Activated naive CD4-positive, alpha-beta T cell treated with anti-CD3 and anti-CD28 coated beads for 36 hours (primary cell): ENCODE data around the gene ADAMTSL5. TPM values are rescaled to one million over a fixed set of nuclear protein-coding genes. Genes with fewer than 3 reads are reported as not detected.
"Not testable (repeated sequence)": the region's sequence is repeated elsewhere in the genome, so short reads cannot be mapped to it uniquely, and the experiment has no call there.

ENCODE experiments used
- CTCF ChIA-PET: fragments of 350-600 bp; sonication (Branson Sonifier 250); formaldehyde crosslinking; loops from one replicate; lab custom pipeline; 2021; ENCODE audit warnings: antibody characterized with exemption; lab: Charles Lee
- DNase-seq: peaks from one replicate; pipeline ENCODE4 v3.0.0-alpha.2; 2020
- H3K27ac Mint-ChIP-seq: one replicate; pipeline ENCODE4 v1.8.0; 2021; ENCODE audit warnings: mild to moderate bottlenecking, mixed read lengths
- H3K27me3 Mint-ChIP-seq: one replicate; pipeline ENCODE4 v1.8.0; 2021; ENCODE audit warnings: low read depth, mixed read lengths
- H3K36me3 Mint-ChIP-seq: one replicate; pipeline ENCODE4 v1.8.0; 2021; ENCODE audit warnings: low read depth, mixed read lengths
- H3K4me1 Mint-ChIP-seq: one replicate; pipeline ENCODE4 v1.8.0; 2021; ENCODE audit warnings: low read depth, mixed read lengths
- H3K4me3 Mint-ChIP-seq: one replicate; pipeline ENCODE4 v1.8.0; 2021; ENCODE audit warnings: mild to moderate bottlenecking, moderate library complexity, mixed read lengths
- H3K9me3 Mint-ChIP-seq: one replicate; pipeline ENCODE4 v1.8.0; 2021; ENCODE audit warnings: mixed read lengths
- intact Hi-C: fragments of 100-400 bp; cut with micrococcal nuclease; formaldehyde crosslinking; loops from one replicate; pipeline ENCODE4 v1.15.1; 2023
- total RNA-seq, 2 experiments: library from RNA; stranded (reverse); gene quantifications; one replicate each; pipeline ENCODE4 v1.2.3, GENCODE V29; 2021

Gene ADAMTSL5
- total RNA-seq, 2 experiments from 2014 or later: 0.95 to 1.6 TPM

DNA sequence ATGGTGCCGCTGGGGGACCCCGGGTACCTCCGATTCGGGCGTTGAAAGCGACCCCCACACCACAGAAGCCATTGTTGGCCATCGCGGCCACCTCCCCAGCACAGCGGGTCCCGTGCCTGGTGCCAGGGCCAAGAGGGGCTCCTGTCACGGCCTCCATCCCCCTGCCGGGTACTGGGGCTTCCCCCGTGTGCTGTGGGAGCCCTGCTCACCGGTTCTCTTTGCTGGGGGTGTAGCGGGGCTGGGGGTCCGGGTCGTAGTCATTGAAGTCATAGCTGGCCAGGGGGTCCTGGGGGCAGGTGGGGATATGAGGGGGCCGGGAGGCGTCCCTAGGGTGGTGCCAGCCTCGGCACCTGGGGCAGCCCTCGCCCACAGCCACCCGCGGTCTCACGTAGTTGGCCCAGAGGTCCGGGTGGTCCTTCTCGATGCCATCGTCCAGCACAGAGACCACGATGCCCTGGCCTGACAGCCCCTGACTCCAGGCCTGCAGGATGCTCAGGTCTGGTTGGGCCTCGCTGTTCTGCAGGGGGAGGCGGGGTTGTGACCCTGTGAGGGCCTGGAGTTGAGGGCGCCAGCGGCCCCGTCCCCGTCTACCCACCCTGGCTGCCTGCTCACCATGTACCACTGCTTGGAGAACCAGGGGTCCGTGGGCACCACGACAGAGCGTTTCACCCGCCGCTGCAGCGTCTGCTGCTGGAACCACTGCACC lies 25.1 kb downstream of the ADAMTSL5 start:
- Mint-ChIP-seq H3K36me3 (no peaks in the 10 kb centered on the region), H3K27ac (no peak overlapping the region), H3K4me3 (no peak overlapping the region), H3K9me3 (no peaks in the 10 kb centered on the region), H3K4me1 (peaks cover 15% of the 10 kb centered on the region), H3K27me3 (peaks cover 4% of the 10 kb centered on the region)
- intact Hi-C loops: no loop called here
- DNase-seq: no peak
- CTCF ChIA-PET: no interaction called here

- no peak overlapping the region for H3K27ac Mint-ChIP-seq
- peaks cover 14% of the 10 kb centered on the region for H3K4me1 Mint-ChIP-seq
- H3K36me3 Mint-ChIP-seq: no peaks in the 10 kb centered on the region
- CTCF ChIA-PET: no interaction called here
- intact Hi-C loops: no loop called here
- H3K9me3 Mint-ChIP-seq: no peaks in the 10 kb centered on the region
- peaks cover 4% of the 10 kb centered on the region for H3K27me3 Mint-ChIP-seq
- H3K4me3 Mint-ChIP-seq: no peak overlapping the region
- no peak for DNase-seq
Measured at GRCh38 chr19:1486720-1487575, 25.9 kb downstream of the ADAMTSL5 start.

DNA sequence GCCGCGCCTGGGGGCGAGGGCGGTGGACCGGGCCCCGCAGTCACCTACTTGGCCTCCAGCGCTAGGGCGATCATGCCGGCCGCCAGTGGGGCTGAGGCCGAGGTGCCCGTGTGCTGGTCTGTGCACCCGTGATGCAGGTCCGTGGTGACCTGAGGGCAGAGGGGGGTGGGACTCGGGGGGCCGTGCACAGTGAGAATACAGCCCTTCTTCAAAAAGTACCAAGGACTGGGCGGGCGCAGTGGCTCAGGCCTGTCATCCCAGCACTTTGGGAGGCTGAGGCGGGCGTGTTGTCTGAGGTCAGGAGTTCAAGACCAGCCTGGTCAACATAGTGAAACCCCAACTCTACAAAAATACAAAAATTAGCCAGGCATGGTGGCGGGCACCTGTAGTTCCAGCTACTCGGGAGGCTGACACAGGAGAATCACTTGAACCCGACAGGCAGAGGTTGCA lies 28.8 kb downstream of the ADAMTSL5 start:
- DNase-seq: no peak
- no peaks in the 10 kb centered on the region for H3K27me3 Mint-ChIP-seq
- CTCF ChIA-PET: no interaction called here
- no peak overlapping the region for H3K27ac Mint-ChIP-seq
- peaks cover under 1% of the 10 kb centered on the region for H3K4me1 Mint-ChIP-seq
- H3K36me3 Mint-ChIP-seq: peaks cover under 1% of the 10 kb centered on the region
- H3K4me3 Mint-ChIP-seq: no peak overlapping the region
- no peaks in the 10 kb centered on the region for H3K9me3 Mint-ChIP-seq
- intact Hi-C loops: no loop called here

DNA sequence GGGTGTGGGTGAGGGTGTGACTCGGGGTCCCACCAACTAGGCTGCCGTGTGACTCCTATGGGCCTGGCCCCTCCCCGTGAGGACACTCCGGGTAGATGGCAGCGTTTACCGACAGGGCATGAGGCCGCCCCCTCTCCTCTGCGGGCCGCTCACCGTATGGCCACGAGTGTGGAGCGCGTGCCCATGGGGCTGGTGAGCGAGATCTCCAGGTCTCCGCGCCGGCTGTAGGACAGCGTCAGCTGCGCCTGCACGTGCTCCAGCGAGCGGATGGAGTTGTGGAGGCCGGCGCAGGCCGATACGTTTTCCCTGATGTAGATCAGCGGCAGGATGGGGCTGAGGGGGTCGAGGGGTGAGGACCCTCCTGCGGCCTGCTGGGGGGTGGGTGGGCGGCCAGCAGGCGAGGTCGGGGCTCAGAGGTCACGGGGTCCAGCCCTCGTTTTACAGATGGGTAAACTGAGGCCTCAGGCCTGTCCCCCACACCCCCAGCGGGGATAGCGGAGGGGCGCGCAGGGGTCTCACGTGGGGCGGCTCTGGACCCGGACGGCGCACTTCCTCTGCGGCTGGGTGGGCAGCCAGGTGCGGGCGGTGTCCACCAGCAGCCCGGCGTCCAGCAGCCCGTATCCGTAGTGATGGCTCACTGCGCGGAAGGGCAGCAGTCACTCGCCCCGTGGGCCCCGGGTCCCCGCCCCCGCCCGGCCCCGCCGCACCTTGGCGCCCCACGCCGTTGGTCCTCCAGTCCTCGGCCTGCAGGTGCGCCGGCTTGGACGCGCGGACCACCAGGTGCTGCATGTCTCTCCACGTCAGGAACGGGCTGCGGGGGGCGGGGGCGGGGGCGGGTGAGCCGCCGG lies 29.5 kb downstream of the ADAMTSL5 start:
- intact Hi-C loops: no loop called here
- no peak for DNase-seq
- H3K9me3 Mint-ChIP-seq: no peaks in the 10 kb centered on the region
- H3K27ac Mint-ChIP-seq: no peak overlapping the region
- H3K36me3 Mint-ChIP-seq: peaks cover 1% of the 10 kb centered on the region
- H3K4me1 Mint-ChIP-seq: peaks cover 2% of the 10 kb centered on the region
- CTCF ChIA-PET: interaction anchor here (0.6 kb wide), 1 partner anchor 20 kb away, joined by 3 read pairs; no protein-coding TSS in a partner anchor
- H3K4me3 Mint-ChIP-seq: no peak overlapping the region
- H3K27me3 Mint-ChIP-seq: no peaks in the 10 kb centered on the region

DNA sequence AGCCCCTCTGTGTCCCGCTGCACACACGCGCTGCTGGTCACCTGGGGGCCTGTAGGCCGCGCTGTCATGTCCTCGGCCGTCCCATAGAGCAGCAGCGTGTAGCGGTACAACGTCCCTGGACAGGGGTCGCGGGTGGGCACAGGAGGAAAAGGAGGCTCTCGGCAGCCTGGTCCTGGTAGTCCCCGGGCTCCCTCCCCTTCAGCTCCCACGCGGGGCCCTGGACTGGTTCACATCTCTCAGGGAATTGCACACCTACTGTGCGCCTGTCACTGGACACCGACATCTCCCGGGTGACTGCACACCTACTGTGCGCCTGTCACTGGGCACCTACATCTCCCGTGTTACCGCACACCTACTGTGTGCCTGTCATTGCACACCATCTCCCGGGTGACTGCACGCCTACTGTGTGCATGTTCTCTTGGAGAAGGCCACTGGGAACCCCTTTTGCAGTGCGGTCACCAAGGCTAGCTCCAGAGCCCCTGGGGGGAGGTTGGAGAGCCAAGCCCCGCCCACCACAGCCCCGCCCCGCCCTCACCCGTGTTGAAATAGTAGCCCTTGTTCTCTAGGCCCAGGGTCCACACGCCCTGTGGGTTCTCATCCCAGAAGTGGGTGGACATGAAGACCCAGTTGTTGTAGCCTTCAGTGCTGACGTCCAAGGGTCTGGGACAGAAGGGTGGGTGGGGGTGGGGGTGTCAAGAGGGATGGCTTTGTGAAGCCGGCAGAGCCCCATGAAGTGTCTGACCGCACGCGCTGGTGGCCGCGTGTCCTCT lies 30.3 kb downstream of the ADAMTSL5 start:
- no peak for DNase-seq
- Mint-ChIP-seq H3K27ac (no peak overlapping the region), H3K4me3 (no peak overlapping the region), H3K36me3 (peaks cover 2% of the 10 kb centered on the region), H3K9me3 (no peaks in the 10 kb centered on the region), H3K27me3 (no peaks in the 10 kb centered on the region), H3K4me1 (peaks cover 9% of the 10 kb centered on the region)
- CTCF ChIA-PET: interaction anchor here (0.6 to 1.0 kb wide), 2 partner anchors 19 to 24 kb away, joined by 3 read pairs; no protein-coding TSS in a partner anchor
- intact Hi-C loops: no loop called here

GRCh38 chr19:1481893-1482360 lies 30.9 kb downstream of the ADAMTSL5 start:
- no peaks in the 10 kb centered on the region for H3K9me3 Mint-ChIP-seq
- H3K4me3 Mint-ChIP-seq: no peak overlapping the region
- intact Hi-C loops: no loop called here
- no peaks in the 10 kb centered on the region for H3K27me3 Mint-ChIP-seq
- CTCF ChIA-PET: interaction anchor here (1.0 kb wide), 1 partner anchor 24 kb away, joined by 3 read pairs; no protein-coding TSS in a partner anchor
- H3K27ac Mint-ChIP-seq: no peak overlapping the region
- peaks cover 14% of the 10 kb centered on the region for H3K4me1 Mint-ChIP-seq
- peaks cover 3% of the 10 kb centered on the region for H3K36me3 Mint-ChIP-seq
- no peak for DNase-seq

- Mint-ChIP-seq H3K27ac (no peak overlapping the region), H3K4me1 (peaks cover 15% of the 10 kb centered on the region), H3K9me3 (no peaks in the 10 kb centered on the region), H3K36me3 (peaks cover 3% of the 10 kb centered on the region), H3K27me3 (no peaks in the 10 kb centered on the region), H3K4me3 (no peak overlapping the region)
- intact Hi-C loops: no loop called here
- DNase-seq: no peak
- CTCF ChIA-PET: no interaction called here
Measured at GRCh38 chr19:1481224-1481892, 31.5 kb downstream of the ADAMTSL5 start.

- intact Hi-C loops: loop anchor here (1.0 to 5.0 kb wide), 5 partner anchors 11 to 126 kb away; partner anchors contain the start of genes DAZAP1, NDUFS7, PCSK4 and RPS15
- Mint-ChIP-seq H3K4me3 (peak within 1 kb of the TSS; percentile 99), H3K27ac (peak within 1 kb of the TSS; percentile 95), H3K9me3 (no peaks in the 10 kb centered on the region), H3K27me3 (no peaks in the 10 kb centered on the region), H3K4me1 (peaks cover 15% of the 10 kb centered on the region), H3K36me3 (peaks cover 3% of the 10 kb centered on the region)
- peak; percentile 96 for DNase-seq
- CTCF ChIA-PET: no interaction called here
Measured at GRCh38 chr19:1478934-1479707, 33.7 kb downstream of the ADAMTSL5 start, which contains the start of gene C19orf25. Gene C19orf25, minus strand, starts transcription at chr19:1479215. Its CDS starts 312 bp downstream, at chr19:1478903.

DNA sequence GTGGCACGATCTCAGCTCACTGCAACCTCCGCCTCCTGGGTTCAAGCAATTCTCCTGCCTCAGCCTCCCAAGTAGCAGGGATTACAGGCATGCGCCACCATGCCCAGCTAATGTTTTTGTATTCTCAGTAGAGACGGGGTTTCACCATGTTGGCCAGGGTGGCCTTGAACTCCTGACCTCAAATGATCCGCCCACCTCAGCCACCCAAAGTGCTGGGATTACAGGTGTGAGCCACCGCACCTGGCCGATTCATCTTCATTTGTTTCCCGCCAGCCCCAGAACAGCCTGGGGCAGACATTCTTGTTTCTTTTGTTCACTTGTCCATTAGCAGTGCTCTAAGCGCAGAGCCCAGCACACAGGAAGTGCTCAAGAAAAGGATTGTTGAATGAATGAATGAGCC lies 35.8 kb downstream of the ADAMTSL5 start:
- peaks cover 18% of the 10 kb centered on the region for H3K4me1 Mint-ChIP-seq
- H3K27me3 Mint-ChIP-seq, CTCF ChIA-PET, DNase-seq, H3K27ac Mint-ChIP-seq, H3K9me3 Mint-ChIP-seq, H3K36me3 Mint-ChIP-seq: not testable (repeated sequence)
- intact Hi-C loops: loop anchor here (5.0 kb wide), 1 partner anchor 40 kb away; the partner anchor contains the start of gene RPS15
- H3K4me3 Mint-ChIP-seq: peak overlapping the region; percentile 24

DNA sequence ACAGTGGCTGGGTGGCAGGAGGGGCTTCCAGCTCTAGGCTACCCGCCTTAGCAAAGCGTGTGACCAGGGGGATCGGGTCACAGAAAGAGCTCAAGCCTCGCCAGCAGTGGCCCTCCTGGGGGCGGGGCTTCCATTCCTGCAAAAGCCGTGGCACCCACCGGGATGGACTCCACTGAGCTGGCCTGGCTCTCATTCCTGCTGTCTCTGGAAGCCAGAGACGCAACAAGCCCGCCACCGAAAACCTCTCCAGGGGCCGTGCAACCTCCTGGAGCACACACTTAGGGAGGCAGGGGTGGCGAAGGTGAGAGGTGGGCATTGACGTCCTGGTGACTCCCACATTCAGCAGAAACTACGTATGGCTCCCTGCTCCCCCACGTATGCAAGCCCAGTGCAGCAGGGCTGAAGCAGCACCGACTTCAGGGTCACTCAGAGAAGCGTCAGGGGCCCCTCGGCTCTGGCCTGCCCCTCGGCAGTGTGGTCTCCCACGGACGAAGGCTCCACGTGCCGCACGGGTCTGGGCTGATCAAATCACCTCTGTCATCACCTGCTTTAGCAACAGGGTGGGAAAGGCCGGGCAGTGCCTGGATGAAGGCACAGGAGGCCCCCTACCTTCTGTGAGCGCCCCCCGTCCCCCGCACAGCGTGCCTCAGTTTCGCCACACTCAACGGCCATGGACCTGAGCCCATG lies 36.9 kb downstream of the ADAMTSL5 start:
- Mint-ChIP-seq H3K36me3 (peaks cover 3% of the 10 kb centered on the region), H3K27me3 (peaks cover 8% of the 10 kb centered on the region), H3K4me3 (no peak overlapping the region), H3K4me1 (peaks cover 29% of the 10 kb centered on the region), H3K27ac (no peak overlapping the region), H3K9me3 (no peaks in the 10 kb centered on the region)
- CTCF ChIA-PET: no interaction called here
- intact Hi-C loops: loop anchor here (5.0 kb wide), 1 partner anchor 39 kb away; the partner anchor contains the start of gene RPS15
- no peak for DNase-seq
